GM18511 (cell line): Measurements from ENCODE around the gene C22orf31.
"Not testable (repeated sequence)": the region's sequence is repeated elsewhere in the genome, so short reads cannot be mapped to it uniquely, and the experiment has no call there.

Source experiments
- ATAC-seq: cut with Tn5 transposase; IDR thresholded peaks from one replicate; pipeline ENCODE4 v1.9.1; 2021; ENCODE audit warnings: mild to moderate bottlenecking, moderate library complexity; ENCODE audit not compliant: unreplicated experiment

The C22orf31 gene

DNA sequence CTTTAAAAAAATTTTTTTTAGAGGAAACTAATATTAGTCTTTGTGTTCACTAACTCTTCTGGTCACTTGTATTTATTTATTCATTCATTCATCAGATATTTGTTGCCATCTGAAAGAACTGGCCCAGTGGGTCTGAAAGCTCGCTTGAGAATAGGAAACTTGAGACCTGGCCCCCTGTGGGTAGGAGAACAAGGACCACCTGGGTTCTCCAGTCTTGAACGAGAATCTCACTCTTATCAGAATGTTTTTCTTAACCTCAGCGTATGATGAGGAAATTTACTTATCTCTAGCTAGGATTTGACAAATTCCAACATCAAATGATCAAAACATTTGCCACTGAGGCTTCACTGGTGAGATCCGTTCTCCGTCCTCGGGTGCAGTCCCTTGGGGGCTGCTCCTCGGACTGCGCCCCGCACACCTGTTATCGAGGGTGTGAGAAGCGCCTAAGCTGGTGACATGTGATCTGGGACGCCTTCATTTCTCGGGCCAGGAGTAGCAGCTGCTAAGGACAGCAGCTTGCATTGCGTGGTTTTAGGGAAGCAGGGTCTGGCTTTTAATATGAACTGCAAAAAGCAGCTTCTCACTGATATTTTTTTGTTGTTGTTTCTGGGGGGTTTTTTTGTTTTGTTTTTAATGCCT lies 6.3 kb downstream of the C22orf31 start:
- ATAC-seq = no peak

DNA sequence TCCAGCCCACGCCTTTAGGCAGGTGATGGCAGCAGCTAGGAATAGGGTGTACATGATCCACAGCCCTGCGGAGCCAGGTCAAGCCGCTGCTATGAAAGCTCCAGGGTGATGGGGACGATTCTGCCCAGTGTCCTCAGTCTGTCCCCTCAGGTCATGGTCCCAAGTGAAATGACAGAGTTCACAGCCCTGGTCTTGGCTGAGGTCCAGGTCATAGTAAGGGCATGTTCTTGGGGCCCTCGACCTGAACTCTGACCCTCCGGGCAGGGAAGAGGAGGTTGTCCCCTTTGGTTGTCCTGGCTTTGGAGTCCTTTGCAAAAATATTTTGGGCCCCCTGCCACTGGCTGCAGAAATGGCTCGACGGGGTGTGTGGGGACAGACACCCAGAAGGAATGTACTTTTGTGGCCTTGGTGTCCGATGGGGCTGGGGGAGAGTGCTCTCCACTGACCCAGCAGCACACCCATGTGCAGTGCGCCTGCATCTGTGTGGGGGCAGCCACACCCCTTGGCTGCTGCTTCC lies 7.3 kb downstream of the C22orf31 start:
- no peak for ATAC-seq

DNA sequence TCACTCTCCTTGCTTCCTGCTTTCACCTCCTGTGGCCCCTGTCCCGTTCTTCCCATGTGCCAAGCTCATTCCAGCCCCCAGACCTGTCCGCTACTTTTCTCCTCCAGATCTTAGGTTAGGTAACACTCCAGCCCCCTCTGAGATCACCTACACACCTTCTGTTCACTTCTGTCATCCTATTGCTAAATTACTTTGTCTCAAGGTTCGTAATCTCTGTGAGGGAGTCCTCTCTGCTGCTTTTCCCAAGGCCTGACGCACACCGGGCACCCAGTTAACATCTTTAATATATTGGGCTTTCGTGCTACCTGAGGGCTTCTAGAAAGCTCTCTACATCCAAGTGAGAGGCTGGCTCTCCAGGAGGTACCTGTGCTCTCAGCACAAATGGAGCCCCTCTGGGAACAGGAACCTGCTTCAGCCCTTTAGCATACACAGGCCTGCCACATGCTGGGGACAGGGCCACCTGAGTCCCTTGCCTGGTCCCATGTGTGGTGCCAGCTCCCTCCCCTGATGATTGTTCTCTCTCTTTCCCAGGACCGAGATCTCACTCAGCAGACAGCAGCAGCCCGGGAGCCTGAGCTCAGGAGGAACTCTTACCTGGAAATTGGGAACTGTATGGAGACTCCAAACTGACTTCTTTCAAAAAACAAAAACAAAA lies 8.5 kb downstream of the C22orf31 start:
- no peak for ATAC-seq

GRCh38 chr22:29050457-29050856 lies 11.2 kb downstream of the C22orf31 start:
- ATAC-seq = no peak

- no peak for ATAC-seq
Measured at GRCh38 chr22:29049655-29050263, 11.9 kb downstream of the C22orf31 start.

DNA sequence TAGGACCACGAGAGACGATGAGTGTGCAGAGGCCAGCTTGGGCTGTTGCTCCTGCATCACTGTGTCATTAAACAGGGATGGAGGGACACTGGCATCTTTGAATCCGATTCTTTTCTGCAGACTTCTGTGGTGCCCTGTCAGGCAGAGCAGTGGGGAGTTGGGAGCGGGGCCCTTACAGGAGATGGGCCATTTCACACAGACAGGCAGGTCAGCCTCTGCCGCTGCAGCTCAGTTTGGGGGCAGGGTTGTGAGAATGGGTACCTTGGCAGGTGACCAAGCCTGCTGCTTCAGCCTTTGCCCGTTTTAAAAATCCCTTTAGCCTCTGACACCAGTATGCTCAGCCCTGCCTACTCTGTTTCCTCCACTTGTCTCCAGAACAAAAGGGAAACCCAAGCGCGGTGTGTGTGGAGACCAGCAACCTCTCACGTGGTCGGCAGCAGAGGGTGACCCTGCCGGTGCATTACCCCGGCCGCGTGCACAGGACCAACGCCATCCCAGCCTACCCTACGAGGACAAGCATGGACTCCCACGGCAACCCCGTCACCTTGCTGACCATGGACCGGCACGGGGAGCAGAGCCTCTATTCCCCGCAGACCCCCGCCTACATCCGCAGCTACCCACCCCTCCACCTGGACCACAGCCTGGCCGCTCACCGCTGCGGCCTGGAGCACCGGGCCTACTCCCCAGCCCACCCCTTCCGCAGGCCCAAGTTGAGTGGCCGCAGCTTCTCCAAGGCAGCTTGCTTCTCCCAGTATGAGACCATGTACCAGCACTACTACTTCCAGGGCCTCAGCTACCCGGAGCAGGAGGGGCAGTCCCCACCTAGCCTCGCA lies 12.6 kb downstream of the C22orf31 start:
- ATAC-seq = no peak

DNA sequence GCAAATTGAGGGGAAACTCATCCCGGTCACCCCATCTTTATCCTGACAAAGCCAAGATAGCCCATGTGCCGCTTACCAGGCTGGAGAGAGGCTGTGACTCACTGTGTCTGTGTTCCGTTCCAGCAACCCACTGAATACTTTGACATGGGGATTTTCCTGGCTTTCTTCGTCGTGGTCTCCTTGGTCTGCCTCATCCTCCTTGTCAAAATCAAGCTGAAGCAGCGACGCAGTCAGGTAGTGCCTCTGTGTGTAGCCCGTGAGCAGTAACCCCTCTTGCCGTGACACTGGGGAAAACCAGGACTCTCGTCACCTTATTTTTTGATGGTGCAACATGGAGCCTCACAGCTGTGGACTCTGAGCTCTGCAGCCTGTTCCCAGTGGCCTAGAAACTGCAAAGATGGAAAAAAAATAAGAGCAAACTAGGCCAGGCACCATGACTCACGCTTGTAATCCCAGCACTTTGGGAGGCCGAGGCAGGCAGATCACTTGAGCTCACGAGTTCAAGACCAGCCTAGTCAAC lies 16.9 kb downstream of the C22orf31 start:
- no peak for ATAC-seq

GRCh38 chr22:29043906-29044575 lies 17.6 kb downstream of the C22orf31 start:
- ATAC-seq = no peak

GRCh38 chr22:29041408-29041807 lies 20.2 kb downstream of the C22orf31 start:
- ATAC-seq = no peak

DNA sequence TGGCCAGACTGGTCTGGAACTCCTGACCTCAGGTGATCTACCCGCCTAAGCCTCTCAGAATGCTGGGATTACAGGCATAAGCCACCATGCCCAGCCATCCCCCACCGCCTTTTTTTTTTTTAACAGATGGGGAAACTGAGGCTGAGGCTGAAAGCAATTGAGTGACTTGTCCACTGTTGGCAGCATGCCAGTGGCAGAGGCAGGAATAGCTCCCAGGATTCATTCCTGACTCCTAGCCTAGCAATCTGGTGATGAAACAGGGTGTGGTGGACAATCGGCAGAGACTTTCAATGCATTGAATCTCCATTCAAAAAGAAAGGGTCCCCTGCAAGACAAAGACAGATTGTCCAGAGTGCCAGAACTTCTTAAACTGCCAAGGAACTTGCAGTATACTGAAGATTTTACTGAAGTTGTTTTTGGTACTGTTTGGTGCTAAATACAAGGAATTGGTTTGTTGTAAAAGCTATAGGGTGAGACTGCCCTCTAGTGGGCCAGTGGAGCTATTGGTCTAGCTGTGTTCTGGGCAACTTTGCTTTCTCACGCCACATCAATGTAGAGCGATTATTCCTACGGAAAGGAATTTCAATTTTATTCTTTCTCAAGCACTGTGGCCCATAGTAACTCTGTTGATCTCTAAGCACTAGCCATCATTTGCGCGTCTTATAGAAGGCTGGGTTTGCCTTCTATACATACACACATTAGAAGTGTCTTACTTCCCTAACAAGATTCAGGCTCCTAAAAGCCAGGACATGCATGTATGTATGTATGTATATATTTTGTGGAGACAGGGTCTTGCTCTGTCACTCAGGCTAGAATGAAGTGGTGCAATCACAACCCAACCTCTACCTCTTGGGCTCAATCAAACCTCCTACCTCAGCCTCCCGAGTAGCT lies 21.0 kb downstream of the C22orf31 start:
- no peak for ATAC-seq

DNA sequence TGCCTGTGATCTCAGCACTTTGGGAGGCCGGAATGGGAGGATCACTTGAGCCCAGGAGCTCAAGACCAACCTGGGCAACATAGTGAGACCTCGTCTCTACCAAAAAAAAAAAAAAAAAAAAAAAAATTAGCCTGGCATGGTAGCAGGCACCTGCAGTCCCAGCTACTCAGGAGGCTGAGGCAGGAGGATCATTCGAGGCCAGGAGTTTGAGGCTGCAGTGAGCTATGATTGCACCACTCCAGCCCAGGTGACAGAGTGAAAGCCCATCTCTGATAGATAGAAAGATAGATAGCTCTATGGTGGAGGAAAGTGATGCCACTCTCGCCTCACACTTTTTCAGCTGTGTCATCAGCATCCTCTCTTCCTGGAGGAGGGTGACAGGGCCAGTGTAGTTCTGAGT lies 21.9 kb downstream of the C22orf31 start:
- ATAC-seq = not testable (repeated sequence)

- ATAC-seq = no peak
Measured at GRCh38 chr22:29039148-29039547, 22.5 kb downstream of the C22orf31 start.

GRCh38 chr22:29037340-29037932 lies 24.2 kb downstream of the C22orf31 start:
- no peak for ATAC-seq

GRCh38 chr22:29032584-29032983 lies 29.0 kb downstream of the C22orf31 start:
- no peak for ATAC-seq

GRCh38 chr22:29032014-29032475 lies 29.6 kb downstream of the C22orf31 start:
- ATAC-seq = no peak

DNA sequence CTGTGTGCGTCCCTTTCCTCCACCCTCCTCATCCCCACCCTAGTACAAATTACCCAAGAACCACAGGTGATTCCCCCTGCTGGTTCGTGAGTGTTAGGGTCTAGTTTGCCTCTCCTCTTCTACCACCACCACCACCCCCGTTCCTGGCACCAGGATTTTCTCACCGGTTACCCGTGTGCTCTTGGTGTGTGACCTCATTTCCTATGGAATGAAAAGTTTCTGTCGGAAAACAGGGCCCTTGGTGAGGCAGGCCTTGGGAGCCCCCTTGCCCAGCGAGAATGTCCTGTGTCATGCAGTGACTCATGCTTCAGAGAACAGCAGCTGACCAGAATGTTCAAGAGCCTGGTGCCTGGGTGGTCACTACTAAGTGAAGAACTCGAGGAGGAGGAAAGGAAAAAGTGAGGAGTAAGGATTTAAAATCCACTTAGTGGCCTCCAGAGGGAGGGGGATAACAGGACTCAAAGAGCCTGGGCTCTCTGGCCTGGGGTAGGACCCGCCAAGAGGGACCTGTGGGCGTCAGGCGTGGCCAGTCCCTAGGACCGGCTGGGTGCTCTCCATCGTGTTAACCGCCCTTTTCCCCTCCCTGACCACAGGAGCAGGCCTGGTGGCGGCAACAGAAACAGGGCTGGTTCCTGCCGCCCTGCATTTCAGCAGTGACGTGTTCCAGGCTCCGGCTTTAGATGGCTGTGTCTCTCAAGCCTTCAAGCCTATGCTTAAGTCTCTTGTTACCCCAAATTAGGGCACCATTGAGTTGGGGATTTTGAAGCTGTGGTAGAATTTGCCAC lies 30.2 kb downstream of the C22orf31 start:
- no peak for ATAC-seq

DNA sequence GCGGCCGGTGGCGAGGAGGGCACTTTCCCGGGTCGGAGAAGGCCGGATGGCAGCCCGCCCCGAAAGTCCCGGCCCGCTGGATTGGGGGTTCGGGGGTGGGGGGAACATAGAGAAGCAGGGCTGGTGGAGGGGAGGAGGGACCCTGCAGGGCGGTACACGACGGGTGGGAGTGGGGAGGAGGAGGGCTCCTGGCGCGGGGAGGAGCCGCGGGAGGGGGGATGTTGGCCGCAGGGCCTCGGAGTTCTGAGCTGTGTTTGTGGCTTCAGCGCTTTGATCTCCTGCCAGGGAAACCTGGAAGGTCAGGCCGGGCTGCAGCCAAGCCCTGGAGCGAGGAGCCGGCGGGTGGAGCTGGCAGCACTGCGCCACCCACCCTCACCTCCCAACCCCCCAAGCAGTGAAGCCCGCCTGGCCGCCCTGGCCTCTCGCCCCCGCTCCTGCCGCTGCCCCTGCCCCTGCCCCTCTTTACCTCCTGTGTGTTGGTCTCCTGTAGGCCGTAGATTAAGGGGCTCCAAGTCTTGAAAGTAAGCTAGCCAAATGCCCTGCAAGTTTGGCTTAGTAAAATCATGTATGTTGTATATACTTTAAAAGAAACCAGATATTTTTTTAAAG lies 30.9 kb downstream of the C22orf31 start:
- no peak for ATAC-seq
